T-helper 2 cell treated with Interferon-gamma antibody and Interleukin-4, amounts not matched to agents 100 ng/mL and 5 ng/mL, for 36 hours (primary cell): ENCODE data around the gene SHCBP1L. TPM values are rescaled to one million over a fixed set of nuclear protein-coding genes. Genes with fewer than 3 reads are reported as not detected.
"Not testable (repeated sequence)": the region's sequence is repeated elsewhere in the genome, so short reads cannot be mapped to it uniquely, and the experiment has no call there.

Experiments used
- intact Hi-C: fragments of 100-400 bp; cut with micrococcal nuclease; formaldehyde crosslinking; loops from one replicate; pipeline ENCODE4 v1.15.1; 2023
- total RNA-seq: library from RNA; stranded (reverse); gene quantifications from 2 replicates; pipeline ENCODE4 v1.2.3, GENCODE V29; 2022

SHCBP1L gene
- total RNA-seq, 1 donor from 2014 or later, result not detected

- intact Hi-C loops, result no loop called here
Measured at GRCh38 chr1:182965861-182966260, 12.9 kb upstream of the SHCBP1L start.

- intact Hi-C loops, result no loop called here
Measured at GRCh38 chr1:182965096-182965495, 12.1 kb upstream of the SHCBP1L start.

GRCh38 chr1:182962554-182963115 is 9.7 kb upstream of the SHCBP1L start:
- intact Hi-C loops, result loop anchor here (1.0 kb wide), 1 partner anchor 266 kb away; no protein-coding TSS in a partner anchor

- intact Hi-C loops, result no loop called here
Measured at GRCh38 chr1:182960046-182960445, 7.1 kb upstream of the SHCBP1L start.

GRCh38 chr1:182957902-182958395 is 5.0 kb upstream of the SHCBP1L start:
- intact Hi-C loops, result no loop called here

GRCh38 chr1:182956708-182957365 is 3.9 kb upstream of the SHCBP1L start:
- intact Hi-C loops, result no loop called here

GRCh38 chr1:182955596-182956588 is 2.9 kb upstream of the SHCBP1L start:
- intact Hi-C loops, result no loop called here

GRCh38 chr1:182953826-182954225 is 860 bp upstream of the SHCBP1L start:
- intact Hi-C loops, result no loop called here

- intact Hi-C loops, result not testable (repeated sequence)
Measured at GRCh38 chr1:182943336-182943735, 9.6 kb downstream of the SHCBP1L start.

- intact Hi-C loops, result not testable (repeated sequence)
Measured at GRCh38 chr1:182942145-182942544, 10.8 kb downstream of the SHCBP1L start.

GRCh38 chr1:182939413-182939812 is 13.6 kb downstream of the SHCBP1L start:
- intact Hi-C loops, result no loop called here

GRCh38 chr1:182935716-182936115 is 17.2 kb downstream of the SHCBP1L start:
- intact Hi-C loops, result no loop called here

- intact Hi-C loops, result no loop called here
Measured at GRCh38 chr1:182930985-182931384, 22.0 kb downstream of the SHCBP1L start.

- intact Hi-C loops, result no loop called here
Measured at GRCh38 chr1:182927693-182928433, 25.1 kb downstream of the SHCBP1L start.

GRCh38 chr1:182925661-182926060 is 27.3 kb downstream of the SHCBP1L start:
- intact Hi-C loops, result no loop called here

GRCh38 chr1:182917378-182917777 is 35.6 kb downstream of the SHCBP1L start:
- intact Hi-C loops, result no loop called here

- intact Hi-C loops, result no loop called here
Measured at GRCh38 chr1:182913401-182913800, 39.6 kb downstream of the SHCBP1L start.

- intact Hi-C loops, result no loop called here
Measured at GRCh38 chr1:182910143-182910542, 42.8 kb downstream of the SHCBP1L start.

GRCh38 chr1:182909578-182909977 is 43.4 kb downstream of the SHCBP1L start:
- intact Hi-C loops, result no loop called here

GRCh38 chr1:182905321-182905720 is 47.6 kb downstream of the SHCBP1L start:
- intact Hi-C loops, result no loop called here

GRCh38 chr1:182901946-182902345 is 51.0 kb downstream of the SHCBP1L start:
- intact Hi-C loops, result not testable (repeated sequence)
